ENCODE results near the gene USP2.

The USP2 gene

DNA sequence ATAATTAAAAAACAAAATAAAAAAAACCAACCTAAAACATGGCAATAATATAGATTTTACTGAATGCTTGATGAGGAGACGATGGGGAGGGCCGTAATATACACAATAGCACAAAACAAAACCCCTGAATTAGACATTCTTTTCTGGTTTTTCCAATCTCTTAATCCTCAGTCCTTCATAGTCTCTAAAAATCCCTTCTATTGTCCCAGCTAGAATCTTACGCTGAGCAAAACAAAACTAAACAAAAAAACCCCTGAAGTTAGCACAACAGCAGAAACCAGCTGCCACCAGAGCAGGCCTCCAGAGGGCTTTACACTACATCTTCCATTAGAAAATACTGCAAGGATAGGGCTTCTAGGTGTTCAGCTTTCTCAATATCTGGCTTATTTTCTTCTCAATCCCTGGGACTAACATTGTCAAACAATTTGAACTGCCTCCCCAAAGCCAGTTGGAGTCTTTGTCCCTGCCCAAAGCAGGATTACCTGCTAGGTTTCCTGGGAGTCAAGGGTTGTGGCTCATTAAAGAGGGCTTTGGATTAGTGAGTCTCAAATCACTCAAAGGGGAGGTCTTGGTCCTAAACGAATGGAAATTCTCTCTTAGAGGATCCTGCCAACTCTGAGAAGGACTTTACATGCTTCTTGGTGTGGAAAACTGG lies 49.3 kb downstream of the USP2 start:
- Mint-ChIP-seq H3K27me3 (ENCODE audit: low read depth) (peaks cover 4% of the 10 kb centered on the region), H3K4me1 (peaks cover 32% of the 10 kb centered on the region), H3K36me3 (ENCODE audit: low read depth) (no peaks in the 10 kb centered on the region), H3K9me3 (no peaks in the 10 kb centered on the region), H3K4me3 (peak overlapping the region; percentile 41 to 54 (median 49)), H3K27ac (peak overlapping the region in 2 of 3 experiments; percentile 11 to 29)
- TF ChIP-seq, protein P1, sequence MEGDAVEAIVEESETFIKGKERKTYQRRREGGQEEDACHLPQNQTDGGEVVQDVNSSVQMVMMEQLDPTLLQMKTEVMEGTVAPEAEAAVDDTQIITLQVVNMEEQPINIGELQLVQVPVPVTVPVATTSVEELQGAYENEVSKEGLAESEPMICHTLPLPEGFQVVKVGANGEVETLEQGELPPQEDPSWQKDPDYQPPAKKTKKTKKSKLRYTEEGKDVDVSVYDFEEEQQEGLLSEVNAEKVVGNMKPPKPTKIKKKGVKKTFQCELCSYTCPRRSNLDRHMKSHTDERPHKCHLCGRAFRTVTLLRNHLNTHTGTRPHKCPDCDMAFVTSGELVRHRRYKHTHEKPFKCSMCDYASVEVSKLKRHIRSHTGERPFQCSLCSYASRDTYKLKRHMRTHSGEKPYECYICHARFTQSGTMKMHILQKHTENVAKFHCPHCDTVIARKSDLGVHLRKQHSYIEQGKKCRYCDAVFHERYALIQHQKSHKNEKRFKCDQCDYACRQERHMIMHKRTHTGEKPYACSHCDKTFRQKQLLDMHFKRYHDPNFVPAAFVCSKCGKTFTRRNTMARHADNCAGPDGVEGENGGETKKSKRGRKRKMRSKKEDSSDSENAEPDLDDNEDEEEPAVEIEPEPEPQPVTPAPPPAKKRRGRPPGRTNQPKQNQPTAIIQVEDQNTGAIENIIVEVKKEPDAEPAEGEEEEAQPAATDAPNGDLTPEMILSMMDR (IDR thresholded peaks at IDR 0.05; ENCODE audit: unreplicated experiment in 3 of 3) = no peak

DNA sequence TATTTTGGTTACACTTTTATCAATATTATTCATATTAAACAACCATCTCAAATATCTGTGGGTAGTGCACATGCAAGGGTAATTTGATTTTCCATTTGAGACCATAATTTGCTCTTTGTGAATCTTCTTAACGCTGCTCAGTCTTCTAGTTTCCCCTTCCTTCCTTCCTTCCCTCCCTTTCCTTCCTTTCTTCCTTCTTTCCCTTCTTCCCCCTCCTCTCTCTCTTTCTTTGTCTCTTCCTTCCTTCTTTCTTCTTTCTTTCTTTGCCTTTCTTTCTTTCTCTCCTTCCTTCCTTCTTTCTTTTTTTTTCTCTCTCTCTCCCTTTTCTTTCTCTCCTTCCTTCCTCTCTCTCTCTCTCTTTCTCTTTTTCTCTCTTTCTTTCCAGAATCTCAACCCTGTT lies 51.3 kb downstream of the USP2 start:
- TF ChIP-seq, protein P1 (IDR thresholded peaks at IDR 0.05; ENCODE audit: unreplicated experiment in 3 of 3) = no peak
- Mint-ChIP-seq H3K27me3 (ENCODE audit: low read depth) (peaks cover 4% of the 10 kb centered on the region), H3K4me1 (peaks cover 17% of the 10 kb centered on the region), H3K27ac (no peak overlapping the region), H3K36me3 (ENCODE audit: low read depth) (no peaks in the 10 kb centered on the region), H3K9me3 (no peaks in the 10 kb centered on the region), H3K4me3 (no peak overlapping the region)

DNA sequence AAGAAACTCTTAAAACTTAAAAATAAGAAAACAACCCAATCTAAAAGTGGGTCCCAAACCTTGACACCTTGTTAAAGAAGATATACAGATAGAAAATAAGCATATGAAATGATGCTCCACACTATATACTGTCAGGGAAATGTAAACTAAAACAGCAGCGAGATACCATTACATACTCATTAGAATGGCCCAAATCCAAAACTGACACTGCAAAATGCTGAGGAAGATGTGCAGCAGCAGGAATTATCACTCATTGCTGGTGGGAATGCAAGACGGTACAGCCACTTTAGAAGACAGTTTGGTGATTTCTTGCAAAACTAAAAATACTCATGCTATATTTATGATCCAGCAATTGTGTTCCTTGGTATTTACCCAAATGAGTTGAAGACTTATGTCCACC lies 52.2 kb downstream of the USP2 start:
- Mint-ChIP-seq H3K36me3 (ENCODE audit: low read depth) (no peaks in the 10 kb centered on the region), H3K27me3 (ENCODE audit: low read depth) (peaks cover 6% of the 10 kb centered on the region), H3K4me1 (peaks cover 13% of the 10 kb centered on the region), H3K27ac (no peak overlapping the region), H3K9me3 (no peaks in the 10 kb centered on the region), H3K4me3 (no peak overlapping the region)
- TF ChIP-seq, protein P1 (IDR thresholded peaks at IDR 0.05; ENCODE audit: unreplicated experiment in 3 of 3) = no peak

DNA sequence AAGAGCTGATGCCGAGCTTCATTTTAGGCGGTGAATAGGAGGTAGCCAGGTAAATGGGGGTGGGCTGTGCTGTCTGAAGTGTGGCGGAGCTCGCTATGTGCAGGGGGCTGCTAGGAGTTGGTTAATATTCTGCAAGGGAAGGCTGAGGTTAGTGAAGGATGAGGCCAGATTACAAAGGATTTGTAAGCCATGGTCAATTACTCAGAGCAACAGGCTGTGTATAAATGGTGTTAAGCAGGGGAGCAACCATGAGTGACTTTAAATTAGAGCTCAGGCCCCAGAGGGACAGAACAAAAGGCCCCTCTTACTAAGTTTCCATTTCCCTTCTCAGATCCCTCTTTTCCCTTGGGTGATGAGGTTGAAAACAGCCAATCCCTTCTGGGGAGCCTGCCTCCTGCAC lies 57.3 kb downstream of the USP2 start:
- peak overlapping the region; percentile 6 to 40 (median 18) for H3K27ac Mint-ChIP-seq
- H3K27me3 Mint-ChIP-seq (ENCODE audit: low read depth) = peaks cover 15% of the 10 kb centered on the region
- no peak overlapping the region for H3K4me3 Mint-ChIP-seq
- H3K36me3 Mint-ChIP-seq (ENCODE audit: low read depth) = no peaks in the 10 kb centered on the region
- no peaks in the 10 kb centered on the region for H3K9me3 Mint-ChIP-seq
- TF ChIP-seq, protein P1 (IDR thresholded peaks at IDR 0.05; ENCODE audit: unreplicated experiment in 3 of 3) = no peak
- H3K4me1 Mint-ChIP-seq = peaks cover 24% of the 10 kb centered on the region

DNA sequence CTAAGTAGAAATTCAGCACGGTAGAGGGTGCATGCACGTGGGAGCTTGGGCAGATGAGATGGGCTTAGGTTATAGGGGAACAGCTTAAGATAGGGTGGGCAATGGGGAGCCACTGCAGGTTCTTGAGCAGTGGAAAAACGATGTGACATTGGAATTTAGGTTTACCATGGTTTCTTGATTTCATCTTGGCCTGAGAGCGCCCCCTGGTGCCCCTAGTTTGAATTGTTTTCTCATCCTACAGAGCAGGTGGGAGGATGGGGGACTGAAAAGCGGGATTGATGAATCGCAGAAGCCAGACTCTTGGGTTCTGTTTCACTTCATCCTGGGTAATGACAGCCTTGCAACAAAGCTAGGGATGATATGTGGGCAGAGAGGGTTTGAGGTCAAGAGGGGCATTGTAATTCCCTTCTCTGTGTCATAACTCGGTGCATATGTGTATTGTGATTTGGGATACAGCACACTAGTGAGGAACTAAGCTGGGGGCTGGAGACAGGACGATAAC lies 57.9 kb downstream of the USP2 start:
- Mint-ChIP-seq H3K36me3 (ENCODE audit: low read depth) (no peaks in the 10 kb centered on the region), H3K4me1 (peaks cover 30% of the 10 kb centered on the region), H3K9me3 (no peaks in the 10 kb centered on the region), H3K27me3 (ENCODE audit: low read depth) (peaks cover 11% of the 10 kb centered on the region), H3K4me3 (peak overlapping the region in 2 of 3 experiments; percentile 34 to 45), H3K27ac (peak overlapping the region; percentile 6 to 40 (median 18))
- TF ChIP-seq, protein P1 (IDR thresholded peaks at IDR 0.05; ENCODE audit: unreplicated experiment in 3 of 3) = peak; percentile 77 to 87 (median 79)
